Sigmoid colon (tissue), 4 donors: ENCODE measurements around the gene C1QTNF1.

Experiments used
- CTCF ChIP-seq, 4 experiments: fragments of 450-650 bp in 3 of 4; fragments of 200-600 bp in 1 of 4; IDR thresholded peaks; one replicate each; pipeline ENCODE4 v1.5.1; 2016 to 2019; ENCODE audit warnings: antibody characterized with exemption in 4 of 4, mild to moderate bottlenecking in 3 of 4, moderate library complexity in 2 of 4
- POLR2A ChIP-seq, 2 donors: fragments of 450-650 bp; IDR thresholded peaks; one replicate each; pipeline ENCODE4 v1.6.1; 2016; ENCODE audit warnings: antibody characterized with exemption in 2 of 2, mild to moderate bottlenecking in 2 of 2, moderate library complexity in 2 of 2
- POLR2AphosphoS5 ChIP-seq, 4 donors: sonication (generic); formaldehyde crosslinking; IDR thresholded peaks; one replicate each; pipeline ENCODE4 v1.6.1; 2017; ENCODE audit warnings: antibody characterized with exemption in 4 of 4

DNA sequence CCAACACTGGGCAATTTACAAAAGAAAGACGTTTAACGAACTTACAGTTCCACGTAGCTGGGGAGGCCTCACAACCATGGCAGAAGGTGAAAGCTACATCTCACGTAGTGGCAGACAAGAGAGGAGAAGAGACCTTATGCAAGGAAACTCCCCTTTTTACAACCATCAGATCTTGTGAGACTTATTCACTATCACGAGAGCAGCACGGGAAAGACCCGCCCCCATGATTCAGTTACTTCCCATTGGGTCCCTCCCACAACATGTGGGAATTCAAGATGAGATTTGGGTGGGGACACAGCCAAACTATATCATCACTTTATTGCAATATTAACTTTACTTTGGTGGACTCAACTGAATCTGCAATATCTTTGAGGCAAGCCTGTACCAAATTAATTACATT is 38.7 kb downstream of the C1QTNF1 start:
- no peak for TF ChIP-seq CTCF (IDR thresholded peaks at IDR 0.05)
- no peak for TF ChIP-seq POLR2AphosphoS5 (IDR thresholded peaks at IDR 0.05)
- TF ChIP-seq POLR2A (IDR thresholded peaks at IDR 0.05), result no peak
